HepG2 (cell line): Measurements from ENCODE around the gene TSC22D4. TPM values are rescaled to one million over a fixed set of nuclear protein-coding genes. Genes with fewer than 3 reads are reported as not detected.

ENCODE experiments used
- ATAC-seq: fragments of 200-7000 bp; cut with Tn5 transposase; 3 replicates; pipeline ENCODE4 v1.9.1; 2020; ENCODE audit warnings: mild to moderate bottlenecking, moderate library complexity
- BruUV-seq: library from RNA; stranded (reverse); fragments of 400-500 nt; replicated peaks from 2 replicates; lab custom pipeline; 2021; lab: Mats Ljungman, UMichigan
- CTCF ChIA-PET: fragments of 300-600 bp; formaldehyde crosslinking; extraction: SDS; loops from one replicate; lab custom pipeline; 2021; ENCODE audit warnings: low total read pairs, inconsistent platforms, low intra/inter-chr PET ratio; lab: Yijun Ruan, JAX
- POLR2A ChIA-PET: fragments of 350-600 bp; sonication (Branson Sonifier 250); formaldehyde crosslinking; loops from one replicate; lab custom pipeline; 2020; ENCODE audit warnings: antibody characterized with exemption, inconsistent platforms; lab: Yijun Ruan, JAX
- DNase-seq: peaks from one replicate; pipeline ENCODE4 v3.0.0-alpha.2; 2015; ENCODE audit warnings: low spot score
- FAIRE-seq: peaks from 3 replicates; lab custom pipeline; 2011; peaks lifted over from hg19 to GRCh38; lab: Jason Lieb, UNC
- H2AFZ ChIP-seq: one replicate; pipeline ENCODE4 v1.6.1; 2011; ENCODE audit warnings: low read length, inconsistent platforms
- H3K27ac ChIP-seq: fragments of 300-600 bp; 3 replicates; pipeline ENCODE4 v1.8.0; 2011; ENCODE audit warnings: mixed run types, mild to moderate bottlenecking, mixed read lengths, low read length, inconsistent platforms; ENCODE audit not compliant: insufficient read depth; ENCODE audit errors: extremely low read length
- H3K27me3 ChIP-seq, 2 experiments: fragments of 200-600 bp in 1 of 2; 2 replicates in 1 of 2; 3 replicates in 1 of 2; pipeline versions ENCODE4 v1.6.0 to v1.8.0; 2011; ENCODE audit warnings: low read length in 2 of 2, mild to moderate bottlenecking in 2 of 2, moderate library complexity in 2 of 2, inconsistent platforms in 1 of 2; ENCODE audit not compliant: insufficient read depth in 2 of 2, control insufficient read depth in 1 of 2
- H3K36me3 ChIP-seq, 2 experiments: fragments of 200-600 bp in 1 of 2; replicated peaks in 1 of 2; 2 replicates in 1 of 2; 3 replicates in 1 of 2; pipeline versions ENCODE4 v1.5.1 to v1.8.0; 2011; ENCODE audit warnings: low read length in 2 of 2, inconsistent platforms in 1 of 2; ENCODE audit not compliant: insufficient read depth in 2 of 2, control insufficient read depth in 1 of 2
- H3K4me1 ChIP-seq: 2 replicates; pipeline ENCODE4 v1.5.1; 2012; ENCODE audit warnings: low read length, inconsistent platforms; ENCODE audit not compliant: insufficient read depth
- H3K4me2 ChIP-seq: 2 replicates; pipeline ENCODE4 v1.6.0; 2011; ENCODE audit warnings: low read depth, low read length, inconsistent platforms
- H3K4me3 ChIP-seq, 3 experiments: fragments of 200-600 bp in 1 of 3; sonication (generic), shearing (Covaris generic) in 1 of 3; replicated peaks in 1 of 3; 2 replicates each; pipeline ENCODE4 v1.5.1; 2011 to 2016; ENCODE audit warnings: low read length in 3 of 3, inconsistent platforms in 2 of 3, low read depth in 2 of 3, mild to moderate bottlenecking in 2 of 3, control low read depth in 1 of 3, mixed read lengths in 1 of 3; ENCODE audit not compliant: insufficient read depth in 1 of 3
- H3K79me2 ChIP-seq: one replicate; pipeline ENCODE4 v1.6.1; 2011; ENCODE audit warnings: low read length, inconsistent platforms; ENCODE audit not compliant: insufficient read depth
- H3K9ac ChIP-seq: 2 replicates; pipeline ENCODE4 v1.6.0; 2011; ENCODE audit warnings: mild to moderate bottlenecking, low read depth, low read length, inconsistent platforms; ENCODE audit not compliant: insufficient read depth
- H3K9me3 ChIP-seq: 2 replicates; pipeline ENCODE4 v1.5.1; 2012; ENCODE audit warnings: mild to moderate bottlenecking, low read length
- H4K20me1 ChIP-seq: 2 replicates; pipeline ENCODE4 v1.6.0; 2011; ENCODE audit warnings: inconsistent platforms, mild to moderate bottlenecking, low read length, moderate library complexity; ENCODE audit not compliant: insufficient read depth
- CEBPB ChIP-seq: IDR thresholded peaks from 2 replicates; pipeline ENCODE4 v1.6.1; 2011; ENCODE audit warnings: low read depth, low read length, improper control_type of control experiment, borderline replicate concordance
- FOSL2 ChIP-seq: sonication (generic); formaldehyde crosslinking; IDR thresholded peaks from 2 replicates; pipeline ENCODE4 v1.4.0; 2020; ENCODE audit warnings: missing genetic modification reagents
- HDAC1 ChIP-seq: sonication (generic); formaldehyde crosslinking; IDR thresholded peaks from 2 replicates; pipeline ENCODE4 v1.5.1; 2020; ENCODE audit warnings: mild to moderate bottlenecking, missing genetic modification reagents
- SNRNP70 ChIP-seq: fragments of 200-400 bp; formaldehyde crosslinking; IDR thresholded peaks from 2 replicates; pipeline ENCODE4 v1.6.1; 2017; ENCODE audit warnings: mild to moderate bottlenecking, low read depth, low read length, moderate library complexity
- STAT5B ChIP-seq: sonication (generic); formaldehyde crosslinking; IDR thresholded peaks from 2 replicates; pipeline ENCODE4 v1.4.0; 2020; ENCODE audit warnings: missing genetic modification reagents
- ZFP36L2 ChIP-seq: sonication (generic); formaldehyde crosslinking; IDR thresholded peaks from 2 replicates; pipeline ENCODE4 v1.4.0; 2020; ENCODE audit warnings: missing genetic modification reagents
- ZKSCAN1 ChIP-seq: fragments of 150-350 bp; IDR thresholded peaks from 2 replicates; pipeline ENCODE4 v1.6.1; 2014; ENCODE audit warnings: low read length
- ZNF556 ChIP-seq: sonication (generic); formaldehyde crosslinking; IDR thresholded peaks from 2 replicates; pipeline ENCODE4 v1.4.0; 2020; ENCODE audit warnings: mild to moderate bottlenecking, missing genetic modification reagents, borderline replicate concordance
- ZNF792 ChIP-seq: IDR thresholded peaks from 2 replicates; pipeline ENCODE4 v1.6.1; 2016
- WGBS: methylation state at CpG from one replicate; pipeline ENCODE4 v1.1.6; 2017; ENCODE audit warnings: low lambda C conversion rate; 5-methylcytosine and 5-hydroxymethylcytosine counted together
- in situ Hi-C: cut with HindIII; loops from 2 replicates; pipeline ENCODE4 v1.10.0; 2017; ENCODE audit warnings: low pct_unique_long_range_greater_than_20kb; ENCODE audit not compliant: extremely low pct_ligation_motif_present
- intact Hi-C: fragments of 100-400 bp; cut with micrococcal nuclease; formaldehyde crosslinking; loops from one replicate; pipeline ENCODE4 v1.10.0; 2022; ENCODE audit not compliant: unreplicated experiment
- polyA plus RNA-seq, 8 experiments: library from polyadenylated mRNA; depleted of rRNA in 3 of 8; stranded (reverse) in 7 of 8; unstranded in 1 of 8; fragments of >200 nt; fragmentation: Illumina TruSeq in 4 of 8; extraction: Trizol in 4 of 8; gene quantifications; 2 replicates each; pipeline versions ENCODE4 v1.2.1 to v1.2.3, GENCODE V29; 2011 to 2016; ENCODE audit warnings: low read depth in 4 of 8, missing spikeins in 1 of 8, mixed read lengths in 1 of 8; ENCODE audit not compliant: insufficient read depth in 1 of 8
- total RNA-seq, 5 experiments: library from RNA; depleted of rRNA; stranded (reverse); fragments of >200 nt; fragmentation: Illumina TruSeq; extraction: Trizol; gene quantifications; 2 replicates each; pipeline ENCODE4 v1.2.3, GENCODE V29; 2016; ENCODE audit warnings: low read depth in 1 of 5
- TF ChIP-seq, protein P1 (sequence below): sonication (generic); formaldehyde crosslinking; IDR thresholded peaks from 2 replicates; pipeline ENCODE4 v1.8.1; 2023; ENCODE audit warnings: mild to moderate bottlenecking, missing genetic modification reagents, borderline replicate concordance
- TF ChIP-seq, protein P2 (sequence below): IDR thresholded peaks from 2 replicates; pipeline ENCODE4 v1.6.1; 2016; ENCODE audit warnings: missing compliant biosample characterization, missing genetic modification reagents, borderline replicate concordance
- TF ChIP-seq, protein P3 (sequence below): sonication (generic); formaldehyde crosslinking; IDR thresholded peaks from 2 replicates; pipeline ENCODE4 v1.4.0; 2020; ENCODE audit warnings: missing genetic modification reagents, mild to moderate bottlenecking, borderline replicate concordance

TSC22D4 gene
- total and polyA plus RNA-seq, 2 of the 13 experiments (the other 11 are each of a cell fraction or from before 2014, with no cell fraction given), result 7.7 to 8.7 TPM

DNA sequence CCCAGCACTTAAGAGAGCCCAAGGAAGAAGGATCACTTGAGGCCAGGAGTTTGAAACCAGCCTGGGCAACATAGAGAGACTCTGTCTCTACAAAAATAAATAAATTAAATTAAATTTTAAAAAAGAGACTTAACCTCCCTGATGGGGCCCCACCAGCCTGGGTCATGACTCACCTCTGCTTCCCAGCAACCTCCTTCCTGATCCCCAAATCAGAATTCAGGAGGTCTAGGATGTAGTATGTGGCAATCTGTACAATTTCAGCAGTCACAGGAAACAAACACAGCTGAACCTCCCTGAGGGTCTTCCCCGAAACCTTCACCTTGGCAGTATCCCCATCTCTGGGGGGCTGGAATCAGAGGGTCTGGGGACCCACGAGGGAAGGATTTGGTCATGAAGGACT lies 33.0 kb downstream of the TSC22D4 start:
- in situ Hi-C loops (no loop called here), intact Hi-C loops (no loop called here)
- H4K20me1 ChIP-seq, result no peaks in the 10 kb centered on the region
- no peak overlapping the region for H3K9ac ChIP-seq
- ChIA-PET POLR2A (interaction anchor here (0.7 to 6.6 kb wide), 5 partner anchors 12 to 317 kb away, joined by 3 to 199 read pairs (median 3); partner anchors contain the start of genes FBXO24, LRCH4, MEPCE and PPP1R35), CTCF (no interaction called here)
- no peak overlapping the region for H2AFZ ChIP-seq
- FAIRE-seq (no peak), DNase-seq (no peak), ATAC-seq (no peak)
- no peak for TF ChIP-seq ZKSCAN1
- TF ChIP-seq ZFP36L2 (CRISPR knock-in tag), result no peak
- peak; percentile 17; the same call in 1 of the 2 replicates for TF ChIP-seq CEBPB
- TF ChIP-seq ZNF556 (CRISPR knock-in tag), result no peak
- TF ChIP-seq, protein P1, sequence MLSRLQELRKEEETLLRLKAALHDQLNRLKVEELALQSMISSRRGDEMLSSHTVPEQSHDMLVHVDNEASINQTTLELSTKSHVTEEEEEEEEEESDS (CRISPR knock-in tag), result no peak
- TF ChIP-seq, protein P2, sequence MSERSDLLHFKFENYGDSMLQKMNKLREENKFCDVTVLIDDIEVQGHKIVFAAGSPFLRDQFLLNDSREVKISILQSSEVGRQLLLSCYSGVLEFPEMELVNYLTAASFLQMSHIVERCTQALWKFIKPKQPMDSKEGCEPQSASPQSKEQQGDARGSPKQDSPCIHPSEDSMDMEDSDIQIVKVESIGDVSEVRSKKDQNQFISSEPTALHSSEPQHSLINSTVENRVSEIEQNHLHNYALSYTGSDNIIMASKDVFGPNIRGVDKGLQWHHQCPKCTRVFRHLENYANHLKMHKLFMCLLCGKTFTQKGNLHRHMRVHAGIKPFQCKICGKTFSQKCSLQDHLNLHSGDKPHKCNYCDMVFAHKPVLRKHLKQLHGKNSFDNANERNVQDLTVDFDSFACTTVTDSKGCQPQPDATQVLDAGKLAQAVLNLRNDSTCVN (CRISPR knock-in tag), result no peak
- no peak for TF ChIP-seq STAT5B (CRISPR knock-in tag)
- TF ChIP-seq, protein P3, sequence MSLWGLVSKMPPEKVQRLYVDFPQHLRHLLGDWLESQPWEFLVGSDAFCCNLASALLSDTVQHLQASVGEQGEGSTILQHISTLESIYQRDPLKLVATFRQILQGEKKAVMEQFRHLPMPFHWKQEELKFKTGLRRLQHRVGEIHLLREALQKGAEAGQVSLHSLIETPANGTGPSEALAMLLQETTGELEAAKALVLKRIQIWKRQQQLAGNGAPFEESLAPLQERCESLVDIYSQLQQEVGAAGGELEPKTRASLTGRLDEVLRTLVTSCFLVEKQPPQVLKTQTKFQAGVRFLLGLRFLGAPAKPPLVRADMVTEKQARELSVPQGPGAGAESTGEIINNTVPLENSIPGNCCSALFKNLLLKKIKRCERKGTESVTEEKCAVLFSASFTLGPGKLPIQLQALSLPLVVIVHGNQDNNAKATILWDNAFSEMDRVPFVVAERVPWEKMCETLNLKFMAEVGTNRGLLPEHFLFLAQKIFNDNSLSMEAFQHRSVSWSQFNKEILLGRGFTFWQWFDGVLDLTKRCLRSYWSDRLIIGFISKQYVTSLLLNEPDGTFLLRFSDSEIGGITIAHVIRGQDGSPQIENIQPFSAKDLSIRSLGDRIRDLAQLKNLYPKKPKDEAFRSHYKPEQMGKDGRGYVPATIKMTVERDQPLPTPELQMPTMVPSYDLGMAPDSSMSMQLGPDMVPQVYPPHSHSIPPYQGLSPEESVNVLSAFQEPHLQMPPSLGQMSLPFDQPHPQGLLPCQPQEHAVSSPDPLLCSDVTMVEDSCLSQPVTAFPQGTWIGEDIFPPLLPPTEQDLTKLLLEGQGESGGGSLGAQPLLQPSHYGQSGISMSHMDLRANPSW (CRISPR knock-in tag), result no peak
- TF ChIP-seq FOSL2, result peak; percentile 58
- no peak for TF ChIP-seq SNRNP70
- no peak for TF ChIP-seq HDAC1 (CRISPR knock-in tag)
- no peak for TF ChIP-seq ZNF792 (CRISPR knock-in tag)
- H3K79me2 ChIP-seq, result no peaks in the 10 kb centered on the region
- H3K27me3 ChIP-seq, result no peaks in the 10 kb centered on the region
- 58% methylated on average over 2 of the region's 2 CpGs for WGBS
- no peaks in the 10 kb centered on the region for H3K36me3 ChIP-seq
- H3K27ac ChIP-seq, result peak overlapping the region; percentile 3
- no peak overlapping the region for H3K4me2 ChIP-seq
- peaks cover 56% of the 10 kb centered on the region for H3K4me1 ChIP-seq
- no peaks in the 10 kb centered on the region for H3K9me3 ChIP-seq
- no TSS peak for BruUV-seq
- no peak overlapping the region for H3K4me3 ChIP-seq
